T-helper 2 cell treated with Interferon-gamma antibody and Interleukin-4, amounts not matched to agents 5 μg/mL and 100 μg/mL, for 36 hours (primary cell): Measurements from ENCODE around the gene DAG1.
"Not testable (repeated sequence)": the region's sequence is repeated elsewhere in the genome, so short reads cannot be mapped to it uniquely, and the experiment has no call there.

Experiments used
- DNase-seq: peaks from one replicate; pipeline ENCODE4 v3.0.0; 2021; ENCODE audit warnings: low spot score
- H3K27ac Mint-ChIP-seq: one replicate; pipeline ENCODE4 v1.8.0; 2021; ENCODE audit warnings: mild to moderate bottlenecking, mixed read lengths
- H3K27me3 Mint-ChIP-seq: one replicate; pipeline ENCODE4 v1.8.0; 2021; ENCODE audit warnings: low read depth, mixed read lengths
- H3K36me3 Mint-ChIP-seq: one replicate; pipeline ENCODE4 v1.8.0; 2021; ENCODE audit warnings: low read depth, mixed read lengths
- H3K4me1 Mint-ChIP-seq: one replicate; pipeline ENCODE4 v1.8.0; 2021; ENCODE audit warnings: low read depth, mixed read lengths
- H3K4me3 Mint-ChIP-seq: one replicate; pipeline ENCODE4 v1.8.0; 2022; ENCODE audit warnings: mild to moderate bottlenecking, moderate library complexity, mixed read lengths
- H3K9me3 Mint-ChIP-seq: one replicate; pipeline ENCODE4 v1.8.0; 2021; ENCODE audit warnings: mixed read lengths

The DAG1 gene

DNA sequence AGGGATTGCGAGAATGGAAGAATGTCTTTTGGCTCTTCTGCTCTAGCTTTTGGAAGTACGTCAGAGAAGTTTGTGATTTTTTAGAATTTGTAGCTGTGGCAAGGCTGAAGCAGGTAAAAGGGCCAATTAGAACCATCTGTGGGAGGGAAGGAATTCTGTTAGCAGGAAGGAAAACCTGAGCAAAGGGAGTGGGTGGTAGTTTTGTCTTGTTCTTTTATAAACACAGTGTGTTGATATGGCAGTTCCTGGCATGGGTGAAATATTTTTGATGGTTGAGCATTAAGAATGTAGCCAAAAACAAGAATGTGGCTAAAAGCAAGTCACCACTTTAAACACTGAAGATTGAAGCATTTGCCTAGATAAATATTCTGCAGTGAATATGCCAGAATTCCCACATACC, 23.8 kb downstream of the DAG1 start:
- H3K4me3 Mint-ChIP-seq, result no peak overlapping the region
- no peaks in the 10 kb centered on the region for H3K27me3 Mint-ChIP-seq
- no peaks in the 10 kb centered on the region for H3K9me3 Mint-ChIP-seq
- H3K27ac Mint-ChIP-seq, result peak overlapping the region; percentile 38
- H3K4me1 Mint-ChIP-seq, result peaks cover 3% of the 10 kb centered on the region
- peaks cover 7% of the 10 kb centered on the region for H3K36me3 Mint-ChIP-seq
- no peak for DNase-seq

DNA sequence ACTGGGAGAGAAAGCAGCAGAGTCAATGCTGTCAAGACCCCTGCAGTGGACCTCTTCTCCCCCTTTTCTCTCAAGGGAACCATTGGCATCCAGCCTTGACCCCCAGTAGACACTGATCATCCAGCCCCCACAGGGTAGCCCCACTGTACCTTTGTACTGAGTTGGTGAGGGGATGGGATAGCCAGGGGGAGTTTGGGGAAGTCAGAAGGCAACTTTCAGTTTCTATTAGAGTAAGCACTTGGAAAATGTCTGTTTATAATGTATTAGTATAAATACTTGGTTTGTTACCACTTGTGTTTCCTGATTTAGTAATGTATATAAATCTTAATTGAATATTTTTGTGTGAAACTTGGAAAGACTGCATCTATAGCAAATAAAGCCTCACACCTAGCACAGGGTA, 25.0 kb downstream of the DAG1 start:
- no peaks in the 10 kb centered on the region for H3K9me3 Mint-ChIP-seq
- H3K4me1 Mint-ChIP-seq, result peaks cover 3% of the 10 kb centered on the region
- no peak for DNase-seq
- H3K27me3 Mint-ChIP-seq, result no peaks in the 10 kb centered on the region
- H3K27ac Mint-ChIP-seq, result no peak overlapping the region
- H3K4me3 Mint-ChIP-seq, result no peak overlapping the region
- peaks cover 3% of the 10 kb centered on the region for H3K36me3 Mint-ChIP-seq

DNA sequence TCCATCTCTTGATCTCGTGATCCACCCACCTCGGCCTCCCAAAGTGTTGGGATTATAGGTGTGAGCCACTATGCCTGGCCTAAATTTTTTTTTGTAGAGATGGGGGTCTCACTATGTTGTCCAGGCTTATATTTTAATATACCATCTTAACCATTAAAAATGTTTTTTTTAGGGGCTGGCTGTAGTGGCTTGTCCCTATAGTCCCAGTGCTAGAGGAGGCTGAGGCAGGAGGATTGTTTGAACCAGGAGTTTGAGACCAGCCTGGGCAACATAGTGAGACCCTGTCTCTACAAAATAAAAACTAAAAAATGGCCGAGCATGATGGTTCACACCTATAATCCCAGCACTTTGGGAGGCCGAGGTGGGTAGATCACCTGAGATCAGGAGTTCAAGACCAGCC, 26.8 kb downstream of the DAG1 start:
- not testable (repeated sequence) for H3K4me3 Mint-ChIP-seq, H3K9me3 Mint-ChIP-seq, DNase-seq, H3K27ac Mint-ChIP-seq, H3K27me3 Mint-ChIP-seq, H3K36me3 Mint-ChIP-seq
- peaks cover 10% of the 10 kb centered on the region for H3K4me1 Mint-ChIP-seq

DNA sequence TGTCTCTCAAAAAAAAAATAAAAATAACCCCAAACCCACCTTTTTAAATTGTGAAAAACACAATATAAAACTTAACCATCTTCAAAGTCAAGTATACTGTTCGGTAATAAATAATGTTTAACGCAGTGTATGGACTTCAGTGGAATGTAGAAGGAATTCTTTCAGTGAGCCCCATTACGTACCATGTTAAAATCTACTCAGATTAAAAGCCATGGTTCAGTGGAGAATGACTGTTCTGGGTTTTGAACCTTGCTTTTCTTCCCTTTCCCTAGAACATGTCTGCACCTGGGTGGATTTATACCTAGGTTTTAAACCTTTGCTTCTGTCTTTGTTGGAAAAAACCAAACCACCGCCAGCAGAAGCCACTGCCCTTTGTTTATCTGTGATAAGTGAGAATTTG, 27.5 kb downstream of the DAG1 start:
- H3K36me3 Mint-ChIP-seq, result peaks cover 8% of the 10 kb centered on the region
- H3K9me3 Mint-ChIP-seq, result no peaks in the 10 kb centered on the region
- H3K4me1 Mint-ChIP-seq, result peaks cover 12% of the 10 kb centered on the region
- no peak overlapping the region for H3K27ac Mint-ChIP-seq
- no peaks in the 10 kb centered on the region for H3K27me3 Mint-ChIP-seq
- DNase-seq, result no peak
- no peak overlapping the region for H3K4me3 Mint-ChIP-seq

DNA sequence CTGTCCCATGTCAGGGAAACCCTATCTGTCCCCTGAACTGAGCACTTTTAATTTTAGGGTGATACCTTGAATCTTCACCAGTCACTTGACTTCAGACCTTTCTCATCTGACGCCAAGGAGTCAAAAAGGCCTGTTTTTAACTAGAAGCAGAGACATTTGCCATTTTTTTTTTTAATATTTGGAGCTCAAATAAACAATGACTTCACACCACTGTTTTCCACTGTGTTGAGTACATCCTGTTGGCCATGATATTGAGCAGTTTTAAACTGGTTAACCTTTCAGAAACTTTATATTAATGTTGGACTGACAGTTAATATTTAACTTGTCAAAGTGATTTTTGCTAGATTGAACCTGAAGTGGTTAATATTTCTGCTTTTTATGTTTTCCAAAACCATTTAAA, 28.2 kb downstream of the DAG1 start:
- H3K4me3 Mint-ChIP-seq, result no peak overlapping the region
- no peak overlapping the region for H3K27ac Mint-ChIP-seq
- no peak for DNase-seq
- peaks cover 11% of the 10 kb centered on the region for H3K36me3 Mint-ChIP-seq
- H3K9me3 Mint-ChIP-seq, result no peaks in the 10 kb centered on the region
- no peaks in the 10 kb centered on the region for H3K27me3 Mint-ChIP-seq
- peaks cover 12% of the 10 kb centered on the region for H3K4me1 Mint-ChIP-seq

DNA sequence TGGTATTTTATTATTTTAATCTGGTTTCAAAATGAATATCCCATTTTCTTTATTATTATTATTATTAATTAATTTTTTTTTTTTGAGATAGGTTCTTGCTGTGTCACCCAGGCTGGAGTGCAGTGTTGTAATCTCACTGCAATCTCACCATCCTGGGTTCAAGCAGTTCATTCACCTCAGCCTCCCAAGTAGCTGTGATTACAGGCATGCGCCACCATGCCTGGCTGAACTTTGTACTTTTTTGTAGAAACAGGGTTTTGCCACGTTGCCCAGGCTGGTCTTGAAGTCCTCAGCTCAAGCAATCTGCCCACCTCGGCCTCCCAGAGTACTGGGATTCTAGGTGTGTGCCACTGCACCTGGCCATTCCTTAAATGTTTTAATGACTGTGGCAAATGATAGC, 28.6 kb downstream of the DAG1 start:
- no peaks in the 10 kb centered on the region for H3K27me3 Mint-ChIP-seq

DNA sequence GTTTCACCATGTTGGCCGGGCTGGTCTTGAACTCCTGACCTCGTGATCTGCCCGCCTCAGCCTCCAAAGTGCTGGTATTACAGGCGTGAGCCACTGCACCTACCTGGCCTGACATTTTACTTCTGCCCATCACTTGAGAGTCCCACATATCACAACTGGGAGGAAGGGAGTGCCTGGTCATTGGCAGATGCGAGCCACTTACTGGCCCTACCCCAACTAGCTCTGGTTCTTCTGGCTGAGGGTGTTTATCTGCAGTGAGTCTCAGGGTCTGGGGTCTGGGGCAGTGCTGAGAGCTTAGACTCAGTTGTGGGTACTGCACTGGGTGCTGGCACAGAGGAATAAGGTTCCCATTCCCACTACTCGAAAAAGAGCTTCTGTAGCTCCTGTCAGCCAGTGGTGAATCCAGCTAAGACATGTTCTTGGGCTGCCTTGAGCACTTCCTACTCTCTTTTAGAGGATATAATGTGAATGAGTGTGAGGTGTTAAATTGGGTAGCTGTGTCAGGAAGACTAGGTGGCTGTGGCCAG, 30.2 kb downstream of the DAG1 start:
- Mint-ChIP-seq H3K4me3 (no peak overlapping the region), H3K9me3 (no peaks in the 10 kb centered on the region), H3K4me1 (peaks cover 10% of the 10 kb centered on the region), H3K27ac (no peak overlapping the region), H3K27me3 (no peaks in the 10 kb centered on the region), H3K36me3 (peaks cover 14% of the 10 kb centered on the region)
- no peak for DNase-seq

More for the DNA sequence above, 28.6 kb downstream of the DAG1 start:
- Mint-ChIP-seq H3K27ac (no peak overlapping the region), H3K9me3 (no peaks in the 10 kb centered on the region), H3K4me3 (no peak overlapping the region), H3K36me3 (peaks cover 14% of the 10 kb centered on the region), H3K4me1 (peaks cover 12% of the 10 kb centered on the region)
- DNase-seq, result no peak

DNA sequence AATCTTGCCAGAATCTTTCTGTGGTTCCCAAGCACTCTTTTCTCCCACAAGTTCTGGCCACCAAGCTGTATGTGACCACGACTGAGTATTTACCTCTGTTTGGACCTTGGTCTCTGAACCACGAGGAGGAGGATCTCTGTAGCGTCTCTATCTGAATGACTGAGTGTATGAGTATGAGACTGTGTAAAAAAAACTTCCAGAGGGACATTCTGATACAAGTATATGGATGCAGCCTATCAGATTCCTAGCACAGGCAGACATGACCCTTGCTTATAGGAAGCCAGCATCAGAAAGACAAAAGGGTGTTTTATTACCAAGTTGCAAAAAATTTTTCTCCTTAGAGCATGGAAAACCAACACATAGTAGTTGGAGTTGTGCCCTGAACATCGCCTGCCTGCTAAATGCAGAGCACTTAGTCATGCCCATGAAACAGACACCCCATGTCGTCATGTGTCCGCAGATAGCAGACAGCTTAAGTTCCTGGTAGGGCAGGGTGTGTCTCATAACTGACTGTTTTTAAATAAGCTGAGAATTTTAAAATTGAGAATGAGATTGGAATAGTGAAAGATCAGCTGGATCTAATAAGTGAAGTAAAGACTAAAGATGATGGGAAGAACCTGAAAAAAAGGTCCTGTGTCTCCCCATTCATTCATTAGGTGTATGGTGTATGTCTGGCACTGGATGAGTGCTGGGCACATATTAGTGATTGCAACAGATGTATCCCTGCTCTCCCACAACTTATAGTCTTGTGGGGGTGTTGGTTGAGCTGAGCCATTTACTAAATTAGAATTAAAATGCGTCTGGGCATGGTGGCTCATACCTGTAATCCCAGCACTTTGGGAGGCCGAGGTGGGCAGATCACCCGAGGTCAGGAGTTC, 30.9 kb downstream of the DAG1 start:
- no peak for DNase-seq
- no peak overlapping the region for H3K4me3 Mint-ChIP-seq

DNA sequence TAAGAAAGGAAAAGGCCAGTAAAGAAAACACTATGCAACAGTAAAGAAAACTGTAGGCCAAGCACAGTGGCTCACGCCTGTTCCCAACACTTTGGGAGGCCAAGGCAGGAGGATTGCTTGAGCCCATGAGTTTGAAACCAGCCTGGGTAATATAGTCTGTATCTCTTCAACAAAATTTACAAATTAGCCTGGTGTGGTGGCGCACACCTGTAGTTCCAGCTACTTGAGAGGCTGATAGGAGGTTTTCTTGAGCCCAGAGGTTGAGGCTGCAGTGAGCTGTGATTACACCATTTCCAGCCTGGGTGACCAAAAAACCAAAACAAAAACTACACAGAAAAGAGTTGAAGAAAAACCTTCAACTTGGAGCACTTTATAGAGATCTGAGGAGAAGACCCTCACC, 31.8 kb downstream of the DAG1 start:
- Mint-ChIP-seq H3K4me3 (no peak overlapping the region), H3K9me3 (no peaks in the 10 kb centered on the region), H3K36me3 (peaks cover 14% of the 10 kb centered on the region), H3K4me1 (peaks cover 10% of the 10 kb centered on the region), H3K27ac (no peak overlapping the region), H3K27me3 (no peaks in the 10 kb centered on the region)
- no peak for DNase-seq

More for the DNA sequence above, 30.9 kb downstream of the DAG1 start:
- peaks cover 14% of the 10 kb centered on the region for H3K36me3 Mint-ChIP-seq
- no peaks in the 10 kb centered on the region for H3K9me3 Mint-ChIP-seq
- peaks cover 10% of the 10 kb centered on the region for H3K4me1 Mint-ChIP-seq
- no peaks in the 10 kb centered on the region for H3K27me3 Mint-ChIP-seq
- peak overlapping the region; percentile 14 for H3K27ac Mint-ChIP-seq

DNA sequence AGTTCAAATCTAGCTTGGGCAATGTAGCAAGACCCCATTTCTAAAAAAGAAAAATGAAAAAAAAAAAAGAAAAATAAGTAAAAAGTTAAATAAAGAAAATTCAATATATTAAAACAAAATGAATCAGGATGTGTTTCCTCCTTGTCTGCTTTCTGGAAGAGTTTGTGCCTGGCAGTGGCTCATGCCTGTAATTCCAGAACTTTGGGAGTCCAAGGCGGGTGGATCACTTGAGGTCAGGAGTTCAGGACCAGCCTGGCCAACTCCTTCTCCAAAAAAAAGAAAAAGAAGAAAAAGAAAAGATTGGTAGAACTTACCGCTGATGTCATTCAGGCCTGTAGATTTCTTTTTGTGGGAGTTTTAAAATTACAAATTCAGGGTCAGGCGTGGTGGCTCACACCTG, 36.8 kb downstream of the DAG1 start:
- Mint-ChIP-seq H3K4me1 (peaks cover 3% of the 10 kb centered on the region), H3K27ac (no peak overlapping the region), H3K4me3 (no peak overlapping the region), H3K36me3 (peaks cover 16% of the 10 kb centered on the region), H3K27me3 (no peaks in the 10 kb centered on the region), H3K9me3 (no peaks in the 10 kb centered on the region)
- no peak for DNase-seq

DNA sequence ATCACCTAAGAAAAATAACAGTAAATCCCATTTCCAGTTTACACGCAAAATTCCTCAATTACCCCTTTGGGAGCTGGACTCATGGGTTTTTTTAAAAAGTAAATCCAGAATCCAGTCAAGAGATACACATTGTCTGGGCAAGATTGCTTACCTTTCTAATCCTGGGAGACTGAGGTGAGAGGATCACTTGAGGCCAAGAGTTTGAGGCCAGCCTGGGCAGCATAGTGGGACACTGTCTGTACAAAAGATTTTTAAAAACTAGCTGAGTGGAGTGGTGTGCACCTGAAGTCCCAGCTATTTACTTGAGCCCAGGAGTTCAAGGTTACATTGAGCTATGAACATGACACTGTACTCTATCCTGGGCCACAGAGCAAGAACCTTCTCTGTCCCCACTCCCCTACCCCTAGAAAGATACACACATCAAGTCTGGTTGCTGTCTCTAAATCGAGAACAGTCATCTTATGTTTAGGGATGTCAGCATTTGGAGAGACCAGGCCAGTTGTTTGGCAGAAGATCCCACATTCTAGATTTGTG, 39.0 kb downstream of the DAG1 start:
- Mint-ChIP-seq H3K27me3 (no peaks in the 10 kb centered on the region), H3K9me3 (no peaks in the 10 kb centered on the region), H3K4me1 (no peaks in the 10 kb centered on the region), H3K27ac (no peak overlapping the region), H3K36me3 (peaks cover 18% of the 10 kb centered on the region), H3K4me3 (no peak overlapping the region)
- DNase-seq, result no peak

DNA sequence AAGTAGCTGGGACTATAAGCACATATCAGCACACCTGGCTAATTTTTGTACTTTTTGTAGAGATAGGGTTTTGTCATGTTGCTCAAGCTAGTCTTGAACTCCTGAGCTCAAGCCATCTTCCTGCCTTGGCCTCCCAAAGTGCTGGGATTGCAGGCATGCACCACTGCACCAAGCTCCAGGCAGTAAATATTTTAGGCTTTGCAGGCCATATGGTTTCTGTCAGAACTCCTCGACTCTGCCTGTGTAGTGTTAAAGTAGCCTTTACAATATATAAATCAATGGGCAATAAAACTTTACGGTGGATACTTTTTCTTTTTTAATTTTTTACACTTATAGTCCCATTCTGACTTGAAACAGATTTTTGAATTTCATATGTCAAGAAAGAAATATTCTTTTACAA, 41.6 kb downstream of the DAG1 start:
- Mint-ChIP-seq H3K27me3 (no peaks in the 10 kb centered on the region), H3K4me1 (no peaks in the 10 kb centered on the region), H3K36me3 (peaks cover 24% of the 10 kb centered on the region), H3K9me3 (no peaks in the 10 kb centered on the region), H3K27ac (no peak overlapping the region), H3K4me3 (no peak overlapping the region)
- DNase-seq, result no peak

DNA sequence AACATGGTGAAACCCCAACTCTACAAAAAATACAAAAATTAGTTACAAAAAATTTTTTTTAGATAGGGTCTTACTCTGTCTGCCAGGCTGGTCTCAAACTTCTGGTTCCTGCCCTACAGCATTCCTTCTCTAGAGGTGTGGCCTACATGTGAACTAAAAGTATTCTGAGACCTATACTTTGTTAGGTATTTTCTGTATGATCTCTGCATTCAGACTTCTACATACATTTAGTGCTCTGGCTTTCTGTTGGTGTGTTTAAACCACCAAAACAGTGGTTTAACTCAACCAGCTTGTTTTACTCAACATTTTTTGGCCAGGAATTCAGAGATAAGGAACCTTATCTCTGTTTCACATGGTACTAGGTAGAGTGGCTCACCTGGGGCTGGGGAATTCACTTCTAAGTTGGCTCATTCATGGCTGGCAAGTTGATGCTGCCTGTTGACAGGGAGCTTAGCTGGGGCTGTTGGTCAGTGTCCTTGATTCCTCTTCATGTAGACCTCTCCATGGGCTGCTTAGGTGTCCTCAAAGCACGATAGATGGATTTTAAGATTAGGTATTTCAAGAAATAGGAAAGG, 42.8 kb downstream of the DAG1 start:
- Mint-ChIP-seq H3K4me3 (no peak overlapping the region), H3K4me1 (no peaks in the 10 kb centered on the region), H3K9me3 (no peaks in the 10 kb centered on the region), H3K36me3 (peaks cover 30% of the 10 kb centered on the region), H3K27ac (no peak overlapping the region), H3K27me3 (no peaks in the 10 kb centered on the region)
- no peak for DNase-seq

DNA sequence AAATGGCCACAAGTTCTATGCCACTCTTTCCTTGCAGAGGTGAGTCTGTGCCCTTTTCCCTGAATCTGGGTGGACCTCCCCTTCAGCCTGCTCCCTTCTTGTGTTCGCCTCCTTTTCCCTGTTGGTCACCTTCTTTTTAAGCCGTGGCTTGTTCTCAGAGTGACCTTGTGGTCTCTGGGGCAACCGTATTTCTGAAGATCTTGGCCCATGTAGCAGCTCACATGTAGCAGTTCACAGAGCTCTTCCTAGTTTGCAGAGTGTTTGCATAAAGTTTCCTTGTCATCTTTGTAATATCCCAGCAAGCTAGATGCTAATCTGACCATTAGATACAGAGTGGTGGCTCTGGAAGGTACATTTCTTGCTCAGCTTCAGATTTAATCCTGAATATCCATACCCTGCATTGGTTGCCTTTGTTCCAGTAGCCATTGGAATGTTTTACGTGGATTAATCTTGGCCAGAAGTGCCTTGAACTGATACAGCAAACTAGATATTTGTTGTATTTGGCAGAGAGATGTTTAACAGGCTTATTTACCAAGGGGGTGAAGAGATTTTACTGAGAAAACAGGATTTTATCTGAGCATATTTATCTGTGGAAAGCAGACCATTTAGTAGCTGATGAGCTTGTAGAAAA, 43.5 kb downstream of the DAG1 start:
- H3K36me3 Mint-ChIP-seq, result peaks cover 30% of the 10 kb centered on the region
- no peaks in the 10 kb centered on the region for H3K27me3 Mint-ChIP-seq
- no peaks in the 10 kb centered on the region for H3K9me3 Mint-ChIP-seq
- DNase-seq, result no peak
- H3K27ac Mint-ChIP-seq, result no peak overlapping the region
- H3K4me1 Mint-ChIP-seq, result no peaks in the 10 kb centered on the region
- H3K4me3 Mint-ChIP-seq, result no peak overlapping the region
